Measurements from ENCODE around the gene GBF1.

DNA sequence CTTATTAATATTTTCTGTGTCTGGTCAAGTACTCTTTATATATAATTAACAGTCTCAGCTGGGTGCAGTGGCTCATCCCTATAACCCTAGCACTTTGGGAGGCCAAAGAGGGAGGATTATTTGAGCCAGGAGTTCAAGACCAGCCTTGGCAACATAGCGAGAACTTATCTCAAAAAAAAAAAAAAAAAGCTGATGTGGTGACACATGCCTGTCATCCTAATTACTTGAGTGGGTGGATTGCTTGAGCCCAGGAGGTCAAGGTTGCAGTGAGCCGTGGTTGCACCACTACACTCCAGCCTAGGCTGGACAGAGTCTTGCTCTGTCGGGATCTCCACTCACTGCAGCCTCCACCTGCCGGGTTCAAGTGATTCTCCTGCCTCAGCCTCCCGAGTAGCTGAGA, 26.0 kb upstream of the GBF1 start:
- TF ChIP-seq, protein P1, sequence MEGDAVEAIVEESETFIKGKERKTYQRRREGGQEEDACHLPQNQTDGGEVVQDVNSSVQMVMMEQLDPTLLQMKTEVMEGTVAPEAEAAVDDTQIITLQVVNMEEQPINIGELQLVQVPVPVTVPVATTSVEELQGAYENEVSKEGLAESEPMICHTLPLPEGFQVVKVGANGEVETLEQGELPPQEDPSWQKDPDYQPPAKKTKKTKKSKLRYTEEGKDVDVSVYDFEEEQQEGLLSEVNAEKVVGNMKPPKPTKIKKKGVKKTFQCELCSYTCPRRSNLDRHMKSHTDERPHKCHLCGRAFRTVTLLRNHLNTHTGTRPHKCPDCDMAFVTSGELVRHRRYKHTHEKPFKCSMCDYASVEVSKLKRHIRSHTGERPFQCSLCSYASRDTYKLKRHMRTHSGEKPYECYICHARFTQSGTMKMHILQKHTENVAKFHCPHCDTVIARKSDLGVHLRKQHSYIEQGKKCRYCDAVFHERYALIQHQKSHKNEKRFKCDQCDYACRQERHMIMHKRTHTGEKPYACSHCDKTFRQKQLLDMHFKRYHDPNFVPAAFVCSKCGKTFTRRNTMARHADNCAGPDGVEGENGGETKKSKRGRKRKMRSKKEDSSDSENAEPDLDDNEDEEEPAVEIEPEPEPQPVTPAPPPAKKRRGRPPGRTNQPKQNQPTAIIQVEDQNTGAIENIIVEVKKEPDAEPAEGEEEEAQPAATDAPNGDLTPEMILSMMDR (IDR thresholded peaks at IDR 0.05): no peak
- no peak for TF ChIP-seq POLR2A (IDR thresholded peaks at IDR 0.05)

All from Peyer's patch (tissue), 4 donors.